Left ventricle myocardium superior (tissue), 1 donor: ENCODE data around the gene NXPH4. TPM values are rescaled to one million over a fixed set of nuclear protein-coding genes. Genes with fewer than 3 reads are reported as not detected.
A peak's percentile ranks its signal among the peaks of the same experiment; 100 is the strongest.

ENCODE experiments used
- ATAC-seq: fragments of 200-7000 bp; cut with Tn5 transposase; one replicate; pipeline ENCODE4 v1.9.1; 2020; ENCODE audit warnings: mild to moderate bottlenecking, moderate library complexity
- DNase-seq: peaks from one replicate; pipeline ENCODE4 v3.0.0-alpha.2; 2020
- intact Hi-C: fragments of 100-400 bp; cut with micrococcal nuclease; formaldehyde crosslinking; loops from one replicate; pipeline ENCODE4 v1.11.0; 2022
- total RNA-seq: library from RNA; stranded (reverse); fragmentation: NEBNext Ultra II Directional; extraction: Animal tissue kit (Norgen Biotek cat#: 25700); gene quantifications from one replicate; pipeline ENCODE4 v1.2.1, GENCODE V29; 2021
- donor health status: DM: no; HTN: yes; CAD: no; lungs with severe emphysema.

The NXPH4 gene
- total RNA-seq, 1 donor from 2014 or later: 1.8 TPM

DNA sequence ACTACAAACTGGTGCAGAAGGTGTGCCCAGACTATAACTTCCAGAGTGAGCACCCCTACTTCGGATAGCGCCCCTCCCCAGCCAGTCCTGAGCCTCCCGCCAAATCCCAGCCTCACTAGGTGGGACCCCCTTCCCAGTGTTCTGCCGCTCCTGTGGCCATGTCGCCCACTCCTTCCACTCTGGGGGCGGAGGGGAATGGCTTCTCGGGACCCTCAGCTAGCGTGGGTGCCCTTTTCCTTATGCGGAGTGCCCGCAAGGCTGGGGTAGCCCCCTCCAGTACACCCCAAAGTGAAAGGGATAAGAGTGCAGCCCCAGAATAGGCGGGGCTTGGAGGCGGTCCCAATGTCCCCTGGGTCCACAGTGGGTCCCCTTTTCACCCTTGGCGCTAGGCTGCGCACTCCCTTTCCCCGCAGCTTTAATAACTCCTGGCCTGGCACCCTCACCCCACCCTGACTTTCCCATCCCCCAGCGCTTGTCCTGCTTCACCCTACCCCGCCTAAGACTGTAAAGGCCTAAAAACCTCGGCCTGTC lies 9.2 kb downstream of the NXPH4 start:
- intact Hi-C loops: no loop called here
- DNase-seq (no peak), ATAC-seq (no peak)

DNA sequence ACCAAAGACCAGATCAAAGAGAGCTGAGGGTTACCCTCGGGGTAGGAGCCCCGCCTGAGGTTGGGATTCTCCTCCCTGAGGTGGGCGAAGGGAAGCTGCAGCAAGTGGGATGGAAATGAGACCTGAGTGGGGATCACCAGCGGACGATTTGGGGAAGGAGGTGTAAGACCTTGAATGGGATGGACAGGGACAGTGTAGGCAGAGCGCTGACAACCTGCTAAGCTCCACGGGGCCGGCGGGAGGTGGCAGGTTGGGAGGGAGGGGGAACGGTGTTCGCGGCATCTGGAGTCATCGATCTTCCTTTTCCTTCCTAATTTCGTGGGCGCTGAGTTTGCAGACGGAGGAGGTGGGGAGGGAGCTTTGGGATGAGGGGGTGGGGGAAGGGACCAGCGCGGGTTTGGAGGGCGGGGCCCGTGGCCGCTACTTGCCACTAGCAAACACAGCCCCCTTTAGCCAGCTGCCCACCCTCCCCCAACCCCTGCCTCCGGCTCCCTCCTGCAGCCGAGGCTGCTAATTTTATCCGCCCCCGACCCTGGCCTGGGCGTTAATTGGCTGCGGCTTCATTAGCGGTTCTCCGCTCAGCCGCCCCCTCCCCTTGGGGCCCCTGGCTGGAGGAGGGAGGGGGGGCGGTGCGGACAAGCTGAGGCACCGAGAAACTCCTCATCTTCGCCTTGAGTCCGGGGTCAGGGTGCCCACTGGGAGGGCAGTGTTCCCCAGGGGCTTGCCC lies 10.2 kb downstream of the NXPH4 start:
- ATAC-seq: no peak
- intact Hi-C loops: no loop called here
- DNase-seq: no peak

DNA sequence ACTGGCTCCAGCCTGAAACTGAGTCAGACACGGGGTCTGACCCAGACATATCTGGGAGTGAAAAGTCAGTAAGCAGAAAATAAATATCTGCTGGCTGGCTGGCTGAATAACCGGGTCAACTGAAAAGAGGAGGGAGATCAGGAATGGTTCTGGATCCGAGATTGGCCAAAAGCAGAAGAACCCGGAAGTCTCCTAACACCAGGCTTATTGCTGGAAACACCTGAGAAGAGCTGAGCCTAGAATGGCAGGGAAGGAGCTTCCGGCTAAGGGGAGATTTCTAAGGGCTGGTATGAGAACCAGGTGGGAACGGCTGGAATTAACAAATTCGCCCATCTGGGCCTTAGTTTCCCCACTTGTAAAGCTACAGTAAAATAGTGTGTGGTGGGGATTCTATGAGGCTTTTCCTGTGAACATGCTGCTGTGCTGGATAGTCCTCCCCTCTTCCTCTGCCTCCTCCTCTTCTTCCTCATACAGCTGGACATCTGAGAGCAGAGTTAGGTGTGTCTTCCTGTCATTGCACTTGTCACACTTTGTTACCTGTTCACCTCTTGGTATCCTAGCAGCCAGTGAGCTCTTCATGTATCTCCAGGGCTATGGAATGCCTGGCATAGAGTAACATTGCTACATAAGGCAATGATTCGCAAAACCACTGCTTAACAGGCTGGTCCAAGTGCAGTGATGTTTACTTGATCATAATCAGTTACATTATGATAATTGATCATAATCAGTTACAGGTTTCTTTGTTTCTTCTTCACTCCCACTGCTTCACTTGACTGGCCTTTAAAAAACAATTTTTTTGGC lies 10.9 kb downstream of the NXPH4 start:
- DNase-seq: no peak
- no peak for ATAC-seq
- intact Hi-C loops: no loop called here

DNA sequence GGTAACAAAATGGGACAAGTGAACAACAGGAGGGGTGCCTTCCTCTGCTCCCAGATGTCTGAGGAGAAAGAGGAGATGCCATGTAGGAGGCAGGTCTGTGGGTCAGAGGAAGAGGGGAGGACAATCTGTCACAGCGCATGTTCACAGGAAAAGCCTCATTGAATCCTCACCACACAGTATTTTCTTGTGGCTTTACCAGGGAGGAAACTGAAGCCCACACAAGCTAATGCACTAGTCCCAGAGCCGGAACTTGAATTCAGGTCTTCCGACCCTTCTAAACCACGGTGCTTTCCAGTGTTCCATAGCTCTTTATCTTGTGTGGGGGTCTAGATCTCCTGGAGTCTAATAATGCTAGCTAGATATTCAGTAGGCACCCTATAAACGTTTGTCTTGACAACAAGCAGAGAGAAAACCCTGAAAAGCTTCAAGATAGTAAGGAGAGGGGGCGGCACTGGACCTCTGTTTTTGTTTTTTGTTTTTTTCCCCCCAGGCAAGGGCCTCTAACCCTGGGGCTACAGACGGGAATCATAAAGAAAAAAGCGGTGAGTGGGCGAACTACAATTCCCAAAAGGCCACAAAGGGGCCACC lies 12.5 kb downstream of the NXPH4 start:
- ATAC-seq (no peak), DNase-seq (no peak)
- intact Hi-C loops: no loop called here

- DNase-seq (peak; percentile 94), ATAC-seq (peak; percentile 86)
- intact Hi-C loops: no loop called here
Observed at GRCh38 chr12:57229634-57230380, 13.2 kb downstream of the NXPH4 start, which contains the start of gene SHMT2. Gene SHMT2 (plus strand): TSS chr12:57229711. CDS start chr12:57229779, 68 bp downstream.

DNA sequence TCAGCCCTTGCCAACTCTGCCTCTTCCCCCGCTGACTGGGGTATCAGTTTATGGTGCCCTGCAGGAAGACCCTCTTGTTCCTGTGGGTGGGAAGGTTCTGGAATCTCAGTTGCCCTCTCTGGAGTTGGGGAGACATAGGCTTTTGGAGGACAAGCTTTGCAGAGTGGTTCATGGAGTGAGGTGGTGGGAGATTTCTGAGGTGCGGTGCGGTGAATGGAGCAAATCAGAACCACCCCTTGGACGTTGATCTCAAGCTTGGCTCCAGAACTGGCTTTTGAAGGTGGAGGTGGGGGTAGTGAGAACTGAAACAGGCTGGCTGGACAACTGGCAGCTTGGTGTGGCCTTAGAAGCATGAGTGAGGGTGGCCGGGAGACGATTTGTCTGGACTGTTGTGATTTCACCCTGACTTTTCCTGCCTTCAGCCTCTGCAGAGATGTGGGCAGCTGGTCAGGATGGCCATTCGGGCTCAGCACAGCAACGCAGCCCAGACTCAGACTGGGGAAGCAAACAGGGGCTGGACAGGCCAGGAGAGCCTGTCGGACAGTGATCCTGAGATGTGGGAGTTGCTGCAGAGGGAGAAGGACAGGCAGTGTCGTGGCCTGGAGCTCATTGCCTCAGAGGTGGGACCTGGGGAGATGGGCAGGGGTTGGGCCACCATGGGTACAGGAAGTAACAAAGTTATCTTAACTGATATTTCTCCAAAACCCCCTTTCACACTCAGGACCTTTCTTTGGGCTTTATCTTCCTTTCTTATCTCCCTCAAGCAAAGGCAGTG lies 14.0 kb downstream of the NXPH4 start:
- ATAC-seq (no peak), DNase-seq (peak; percentile 25)
- intact Hi-C loops: no loop called here

DNA sequence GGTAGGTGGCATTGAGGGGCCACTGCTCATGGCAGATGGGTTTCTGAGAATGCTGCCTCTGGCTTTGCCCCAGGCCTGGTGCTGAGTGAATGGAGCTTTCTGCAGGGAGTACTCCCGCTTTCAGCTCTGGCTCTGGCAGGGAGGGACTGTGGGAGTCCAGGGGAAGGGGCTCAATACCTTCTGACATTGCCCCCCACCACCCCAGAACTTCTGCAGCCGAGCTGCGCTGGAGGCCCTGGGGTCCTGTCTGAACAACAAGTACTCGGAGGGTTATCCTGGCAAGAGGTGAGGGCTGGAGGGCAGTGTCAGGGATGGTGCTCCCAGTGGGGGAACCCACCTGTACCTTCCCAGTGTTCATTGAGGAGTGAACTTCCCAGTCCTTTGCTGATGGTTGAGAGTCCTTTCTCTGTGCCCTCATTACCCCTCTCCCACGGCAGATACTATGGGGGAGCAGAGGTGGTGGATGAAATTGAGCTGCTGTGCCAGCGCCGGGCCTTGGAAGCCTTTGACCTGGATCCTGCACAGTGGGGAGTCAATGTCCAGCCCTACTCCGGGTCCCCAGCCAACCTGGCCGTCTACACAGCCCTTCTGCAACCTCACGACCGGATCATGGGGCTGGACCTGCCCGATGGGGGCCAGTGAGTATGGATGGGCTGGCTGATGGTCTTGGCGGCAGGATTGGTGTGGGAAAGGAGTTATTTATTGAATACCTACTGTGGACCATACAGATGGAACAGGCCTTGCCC lies 14.9 kb downstream of the NXPH4 start:
- intact Hi-C loops: no loop called here
- ATAC-seq (no peak), DNase-seq (no peak)

GRCh38 chr12:57232156-57232756 lies 15.7 kb downstream of the NXPH4 start:
- DNase-seq (peak; percentile 26), ATAC-seq (no peak)
- intact Hi-C loops: no loop called here

DNA sequence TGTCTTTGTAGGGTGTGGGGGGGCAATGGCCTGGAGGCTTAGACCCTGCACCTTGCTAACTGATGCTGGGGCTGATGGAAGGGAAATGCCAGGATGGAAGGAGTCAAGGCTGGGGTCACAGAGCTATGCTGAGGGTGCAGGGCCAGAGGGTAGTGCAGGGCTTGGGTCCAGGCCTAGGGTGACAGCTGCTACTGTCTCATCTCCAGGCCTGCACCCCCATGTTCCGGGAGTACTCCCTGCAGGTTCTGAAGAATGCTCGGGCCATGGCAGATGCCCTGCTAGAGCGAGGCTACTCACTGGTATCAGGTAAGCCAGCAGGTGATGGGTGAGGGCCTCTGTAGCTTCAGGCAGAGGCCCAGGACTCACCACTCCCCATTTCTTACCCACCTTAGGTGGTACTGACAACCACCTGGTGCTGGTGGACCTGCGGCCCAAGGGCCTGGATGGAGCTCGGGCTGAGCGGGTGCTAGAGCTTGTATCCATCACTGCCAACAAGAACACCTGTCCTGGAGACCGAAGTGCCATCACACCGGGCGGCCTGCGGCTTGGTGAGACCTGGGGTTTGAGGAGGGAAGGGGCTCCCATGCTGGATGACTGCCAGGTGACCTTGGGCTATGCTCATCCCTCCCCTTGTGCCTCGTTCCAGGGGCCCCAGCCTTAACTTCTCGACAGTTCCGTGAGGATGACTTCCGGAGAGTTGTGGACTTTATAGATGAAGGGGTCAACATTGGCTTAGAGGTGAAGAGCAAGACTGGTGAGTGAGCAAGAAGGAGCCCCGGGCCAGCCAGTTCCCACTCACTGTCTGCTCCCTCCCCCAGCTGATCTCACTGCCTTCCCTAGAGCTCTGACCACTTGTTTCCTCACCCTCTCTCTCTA lies 17.0 kb downstream of the NXPH4 start:
- DNase-seq: peak; percentile 31
- ATAC-seq: peak; percentile 2
- intact Hi-C loops: no loop called here

- DNase-seq: no peak
- intact Hi-C loops: no loop called here
- ATAC-seq: no peak
Observed at GRCh38 chr12:57234233-57234570, 17.6 kb downstream of the NXPH4 start.

- DNase-seq (no peak), ATAC-seq (no peak)
- intact Hi-C loops: no loop called here
Observed at GRCh38 chr12:57234571-57235016, 18.0 kb downstream of the NXPH4 start.

DNA sequence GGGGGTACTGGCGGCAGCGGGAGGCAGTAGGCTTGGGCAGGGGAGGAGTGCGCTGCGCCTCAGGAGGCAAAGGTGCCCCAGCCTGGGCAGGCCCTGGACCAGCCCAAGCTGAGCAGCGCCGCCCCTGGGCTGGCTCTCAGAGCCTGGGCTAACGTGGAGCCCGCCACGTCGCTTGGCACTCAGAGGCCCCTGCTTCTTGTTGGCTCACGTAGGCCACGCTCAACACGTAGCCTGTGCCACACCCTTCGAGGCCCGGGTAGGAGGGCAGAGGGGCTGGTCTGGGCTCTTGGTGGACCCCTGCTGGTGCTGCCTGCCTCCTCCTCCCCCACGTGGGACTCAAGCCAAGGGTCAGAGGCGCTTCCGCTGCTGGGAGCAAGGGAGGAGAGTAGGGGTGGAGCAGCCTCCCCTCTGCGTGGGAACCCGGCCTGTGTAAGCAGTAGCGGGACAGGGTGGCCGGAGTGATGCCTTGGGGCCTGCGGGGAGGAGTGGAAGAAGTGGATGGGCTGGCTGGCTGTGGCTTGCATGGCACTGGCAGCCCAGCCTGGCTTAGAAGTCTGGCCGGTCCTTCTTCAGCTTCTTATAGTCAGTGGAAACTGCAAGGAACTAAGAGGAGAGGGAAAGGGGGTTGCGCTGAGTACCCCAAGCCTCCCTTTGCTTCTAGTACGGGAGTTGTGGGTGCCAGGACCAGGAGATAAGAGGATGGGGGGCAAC lies 18.6 kb downstream of the NXPH4 start:
- peak; percentile 79 for DNase-seq
- intact Hi-C loops: no loop called here
- peak; percentile 34 for ATAC-seq

DNA sequence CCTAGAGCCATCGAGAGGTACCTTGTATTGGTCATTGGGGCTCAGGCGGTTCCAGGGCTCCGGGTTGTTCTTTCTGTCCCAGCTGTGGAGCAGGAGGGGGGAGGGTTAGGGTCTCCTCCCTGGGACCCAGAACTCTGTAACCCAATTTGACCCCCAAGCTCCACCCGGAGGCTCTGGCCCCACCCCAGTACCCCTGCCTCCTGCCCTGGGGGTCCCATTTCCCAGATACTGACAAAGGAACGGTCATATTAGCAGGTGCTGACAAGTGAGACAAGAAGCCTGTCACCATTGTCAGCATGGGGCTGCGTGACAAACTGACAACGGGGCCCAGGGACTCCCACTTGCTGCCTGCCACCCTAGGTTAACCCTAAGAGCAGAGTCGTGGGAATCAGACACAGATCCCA lies 19.1 kb downstream of the NXPH4 start:
- DNase-seq (no peak), ATAC-seq (no peak)
- intact Hi-C loops: no loop called here

GRCh38 chr12:57236201-57236924 lies 19.8 kb downstream of the NXPH4 start:
- intact Hi-C loops: no loop called here
- ATAC-seq (no peak), DNase-seq (peak; percentile 50)

DNA sequence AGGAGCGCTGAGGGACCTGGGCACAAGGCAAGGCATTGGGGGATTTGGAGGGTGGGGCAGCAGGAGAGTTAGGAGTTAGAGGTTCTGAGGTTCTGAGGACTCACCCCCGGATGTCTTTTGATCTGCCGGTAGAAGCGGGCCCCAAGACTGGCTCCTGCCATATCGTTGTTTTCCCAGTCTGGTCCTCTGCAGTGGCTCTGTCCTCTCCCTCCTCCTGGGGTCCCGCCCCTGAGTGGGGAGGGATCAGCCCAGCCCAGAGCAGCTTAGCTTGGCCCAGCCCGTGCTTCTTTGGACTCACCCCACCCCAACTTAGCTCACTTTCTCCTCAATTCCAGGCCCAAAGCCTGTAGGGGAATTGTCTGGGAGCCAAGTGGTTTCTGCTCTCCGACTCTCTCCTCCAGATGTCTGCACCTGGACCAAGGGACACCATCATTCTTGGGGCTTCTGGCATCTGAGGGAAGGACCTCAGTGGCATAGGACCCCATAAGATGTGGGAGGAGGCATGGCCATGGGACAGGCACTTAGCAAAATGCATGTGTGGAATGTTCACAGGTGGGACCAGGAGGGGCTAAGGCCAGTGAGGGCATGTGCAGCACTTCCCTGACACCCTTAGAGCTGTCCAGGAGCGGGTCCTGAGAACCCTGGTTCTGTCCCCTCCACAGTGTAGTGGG lies 20.5 kb downstream of the NXPH4 start:
- ATAC-seq (peak; percentile 44), DNase-seq (peak; percentile 76)
- intact Hi-C loops: no loop called here
